RWPE1 (cell line): ENCODE results near the gene NLGN1.
A peak's percentile ranks its signal among the peaks of the same experiment; 100 is the strongest.

Experiments
- CTCF ChIA-PET: fragments of 350-600 bp; sonication (Branson Sonifier 250); formaldehyde crosslinking; extraction: SDS; loops from one replicate; lab custom pipeline; 2021; lab: Yijun Ruan, JAX
- POLR2A ChIA-PET: fragments of 400-600 bp; formaldehyde crosslinking; extraction: SDS; loops from one replicate; lab custom pipeline; 2020; ENCODE audit warnings: antibody characterized with exemption; ENCODE audit not compliant: low non-redundant PET; lab: Yijun Ruan, JAX
- DNase-seq: peaks from one replicate; pipeline ENCODE4 v3.0.0; 2012; ENCODE audit warnings: low spot score
- H3K27ac ChIP-seq: fragments of 450-650 bp; 2 replicates; pipeline ENCODE4 v1.5.1; 2017
- CTCF ChIP-seq: fragments of 450-650 bp; conservative IDR thresholded peaks from 2 replicates; pipeline ENCODE4 v1.5.1; 2017; ENCODE audit warnings: low read depth, mild to moderate bottlenecking

NLGN1 gene

GRCh38 chr3:173993299-173993698 is 595.8 kb downstream of the NLGN1 start:
- CTCF ChIA-PET, result interaction anchor here (0.6 to 0.7 kb wide), 2 partner anchors 908 to 920 kb away, joined by 3 read pairs; no protein-coding TSS in a partner anchor
- no peak overlapping the region for H3K27ac ChIP-seq
- TF ChIP-seq CTCF, result no peak
- peak; percentile 8 for DNase-seq
- POLR2A ChIA-PET, result no interaction called here

GRCh38 chr3:174000675-174001074 is 603.1 kb downstream of the NLGN1 start:
- H3K27ac ChIP-seq, result no peak overlapping the region
- DNase-seq, result no peak
- POLR2A ChIA-PET, result no interaction called here
- no peak for TF ChIP-seq CTCF
- CTCF ChIA-PET, result no interaction called here

GRCh38 chr3:174002543-174002942 is 605.0 kb downstream of the NLGN1 start:
- ChIA-PET CTCF (interaction anchor here (0.7 kb wide), 1 partner anchor 190 kb away, joined by 3 read pairs; no protein-coding TSS in a partner anchor), POLR2A (no interaction called here)
- H3K27ac ChIP-seq, result no peak overlapping the region
- no peak for DNase-seq
- no peak for TF ChIP-seq CTCF

DNA sequence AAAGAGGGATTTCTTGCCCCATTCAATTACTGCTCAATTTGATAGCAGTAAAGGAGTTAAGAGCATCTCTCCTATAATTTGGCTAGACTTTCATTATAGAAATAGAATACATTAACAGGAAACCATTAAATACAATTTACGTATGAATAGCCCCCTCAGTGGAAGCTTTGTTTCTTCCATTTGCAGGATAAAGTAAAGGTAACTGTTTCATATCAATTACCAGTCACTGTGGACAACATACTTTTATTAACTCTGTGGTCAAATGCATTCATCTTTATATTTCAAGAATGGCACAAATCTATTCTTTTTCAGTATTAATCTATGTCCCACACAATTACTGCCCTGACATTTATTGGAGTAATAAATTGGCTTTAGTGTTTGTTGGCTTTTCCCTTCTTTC is 613.4 kb downstream of the NLGN1 start:
- TF ChIP-seq CTCF, result no peak
- CTCF ChIA-PET, result interaction anchor here (0.6 kb wide), 1 partner anchor 84 kb away, joined by 3 read pairs; no protein-coding TSS in a partner anchor
- POLR2A ChIA-PET, result no interaction called here

DNA sequence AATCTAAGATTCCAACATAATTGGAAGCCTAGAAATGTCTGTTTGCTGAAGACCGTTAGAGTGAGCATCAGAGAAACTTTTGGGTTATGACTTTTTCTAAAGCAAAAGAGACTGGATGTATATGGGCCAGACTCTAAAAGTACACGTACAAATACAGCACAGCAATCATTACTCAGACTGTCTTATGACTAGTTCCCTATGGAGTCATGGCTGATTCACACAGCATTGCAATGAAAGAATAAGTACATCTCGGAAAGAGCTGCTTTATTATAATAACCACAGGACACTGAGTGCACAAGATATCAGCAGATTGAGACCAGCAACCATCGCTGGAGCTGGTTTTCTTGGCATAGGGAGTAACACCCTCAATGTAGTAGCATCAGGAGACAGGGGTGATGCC is 618.6 kb downstream of the NLGN1 start:
- H3K27ac ChIP-seq, result no peak overlapping the region
- ChIA-PET POLR2A (no interaction called here), CTCF (interaction anchor here (0.6 kb wide), 1 partner anchor 214 kb away, joined by 3 read pairs; no protein-coding TSS in a partner anchor)
- no peak for TF ChIP-seq CTCF
- DNase-seq, result no peak

More for the DNA sequence above, 613.4 kb downstream of the NLGN1 start:
- H3K27ac ChIP-seq, result no peak overlapping the region
- DNase-seq, result no peak

DNA sequence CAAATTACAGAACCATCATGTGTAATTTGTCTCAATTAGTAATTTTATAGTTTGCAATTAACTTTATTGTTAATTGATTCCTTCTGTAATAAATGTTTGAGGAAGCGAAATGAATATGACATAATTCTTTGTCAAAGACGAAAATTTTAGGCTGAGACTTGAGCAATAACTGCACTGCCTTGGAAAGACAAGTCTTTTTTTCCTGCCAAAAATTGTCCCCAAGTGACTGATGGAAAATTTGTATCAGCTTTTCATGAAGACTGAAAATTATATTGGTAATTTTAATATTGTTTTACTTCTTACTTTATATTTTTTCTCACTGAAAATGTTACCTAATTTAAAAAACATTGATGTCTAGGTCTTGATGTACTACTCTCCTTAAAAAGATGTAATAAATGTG is 622.6 kb downstream of the NLGN1 start:
- POLR2A ChIA-PET, result no interaction called here

More for the DNA sequence above, 622.6 kb downstream of the NLGN1 start:
- no peak for DNase-seq
- CTCF ChIA-PET, result no interaction called here
- TF ChIP-seq CTCF, result no peak
- H3K27ac ChIP-seq, result no peak overlapping the region
